ENCODE results near the gene ROR1.

The ROR1 gene

GRCh38 chr1:63747445-63747844, 26.4 kb upstream of the ROR1 start:
- TF ChIP-seq CTCF (IDR thresholded peaks at IDR 0.05; ENCODE audit: insufficient read depth, low read depth, low read length, missing control alignments), result no peak
- DNase-seq (ENCODE audit: low read depth), result no peak
- no peak overlapping the region for H3K4me3 ChIP-seq (ENCODE audit: low read length)

GRCh38 chr1:63748046-63748580, 25.7 kb upstream of the ROR1 start:
- no peak for DNase-seq (ENCODE audit: low read depth)
- no peak overlapping the region for H3K4me3 ChIP-seq (ENCODE audit: low read length)
- no peak for TF ChIP-seq CTCF (IDR thresholded peaks at IDR 0.05; ENCODE audit: insufficient read depth, low read depth, low read length, missing control alignments)

GRCh38 chr1:63748641-63749040, 25.2 kb upstream of the ROR1 start:
- no peak overlapping the region for H3K4me3 ChIP-seq (ENCODE audit: low read length)
- no peak for TF ChIP-seq CTCF (IDR thresholded peaks at IDR 0.05; ENCODE audit: insufficient read depth, low read depth, low read length, missing control alignments)
- no peak for DNase-seq (ENCODE audit: low read depth)

- no peak for DNase-seq (ENCODE audit: low read depth)
- no peak overlapping the region for H3K4me3 ChIP-seq (ENCODE audit: low read length)
- no peak for TF ChIP-seq CTCF (IDR thresholded peaks at IDR 0.05; ENCODE audit: insufficient read depth, low read depth, low read length, missing control alignments)
Observed at GRCh38 chr1:63750721-63751120, 23.1 kb upstream of the ROR1 start.

- H3K4me3 ChIP-seq (ENCODE audit: low read length), result no peak overlapping the region
- no peak for DNase-seq (ENCODE audit: low read depth)
- no peak for TF ChIP-seq CTCF (IDR thresholded peaks at IDR 0.05; ENCODE audit: insufficient read depth, low read depth, low read length, missing control alignments)
Observed at GRCh38 chr1:63752176-63752575, 21.6 kb upstream of the ROR1 start.

GRCh38 chr1:63753591-63753990, 20.2 kb upstream of the ROR1 start:
- no peak overlapping the region for H3K4me3 ChIP-seq (ENCODE audit: low read length)
- no peak for TF ChIP-seq CTCF (IDR thresholded peaks at IDR 0.05; ENCODE audit: insufficient read depth, low read depth, low read length, missing control alignments)
- no peak for DNase-seq (ENCODE audit: low read depth)

- H3K4me3 ChIP-seq (ENCODE audit: low read length), result no peak overlapping the region
- no peak for DNase-seq (ENCODE audit: low read depth)
- no peak for TF ChIP-seq CTCF (IDR thresholded peaks at IDR 0.05; ENCODE audit: insufficient read depth, low read depth, low read length, missing control alignments)
Observed at GRCh38 chr1:63756839-63757238, 17.0 kb upstream of the ROR1 start.

Measured in epithelial cell of esophagus (primary cell).